ENCODE results near the gene SDCBP2.

- TF ChIP-seq, protein P1, sequence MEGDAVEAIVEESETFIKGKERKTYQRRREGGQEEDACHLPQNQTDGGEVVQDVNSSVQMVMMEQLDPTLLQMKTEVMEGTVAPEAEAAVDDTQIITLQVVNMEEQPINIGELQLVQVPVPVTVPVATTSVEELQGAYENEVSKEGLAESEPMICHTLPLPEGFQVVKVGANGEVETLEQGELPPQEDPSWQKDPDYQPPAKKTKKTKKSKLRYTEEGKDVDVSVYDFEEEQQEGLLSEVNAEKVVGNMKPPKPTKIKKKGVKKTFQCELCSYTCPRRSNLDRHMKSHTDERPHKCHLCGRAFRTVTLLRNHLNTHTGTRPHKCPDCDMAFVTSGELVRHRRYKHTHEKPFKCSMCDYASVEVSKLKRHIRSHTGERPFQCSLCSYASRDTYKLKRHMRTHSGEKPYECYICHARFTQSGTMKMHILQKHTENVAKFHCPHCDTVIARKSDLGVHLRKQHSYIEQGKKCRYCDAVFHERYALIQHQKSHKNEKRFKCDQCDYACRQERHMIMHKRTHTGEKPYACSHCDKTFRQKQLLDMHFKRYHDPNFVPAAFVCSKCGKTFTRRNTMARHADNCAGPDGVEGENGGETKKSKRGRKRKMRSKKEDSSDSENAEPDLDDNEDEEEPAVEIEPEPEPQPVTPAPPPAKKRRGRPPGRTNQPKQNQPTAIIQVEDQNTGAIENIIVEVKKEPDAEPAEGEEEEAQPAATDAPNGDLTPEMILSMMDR (IDR thresholded peaks at IDR 0.05 in 4 of 5, conservative IDR thresholded peaks at IDR 0.05 in 1 of 5) = no peak
- TF ChIP-seq POLR2A (IDR thresholded peaks at IDR 0.05) = no peak
These were observed 32.0 kb downstream of the SDCBP2 start for GRCh38 chr20:1296922-1297321.
